Measurements from ENCODE around the gene SLC22A8.

GRCh38 chr11:62994775-62995174 is 20.9 kb downstream of the SLC22A8 start:
- TF ChIP-seq, protein P1, sequence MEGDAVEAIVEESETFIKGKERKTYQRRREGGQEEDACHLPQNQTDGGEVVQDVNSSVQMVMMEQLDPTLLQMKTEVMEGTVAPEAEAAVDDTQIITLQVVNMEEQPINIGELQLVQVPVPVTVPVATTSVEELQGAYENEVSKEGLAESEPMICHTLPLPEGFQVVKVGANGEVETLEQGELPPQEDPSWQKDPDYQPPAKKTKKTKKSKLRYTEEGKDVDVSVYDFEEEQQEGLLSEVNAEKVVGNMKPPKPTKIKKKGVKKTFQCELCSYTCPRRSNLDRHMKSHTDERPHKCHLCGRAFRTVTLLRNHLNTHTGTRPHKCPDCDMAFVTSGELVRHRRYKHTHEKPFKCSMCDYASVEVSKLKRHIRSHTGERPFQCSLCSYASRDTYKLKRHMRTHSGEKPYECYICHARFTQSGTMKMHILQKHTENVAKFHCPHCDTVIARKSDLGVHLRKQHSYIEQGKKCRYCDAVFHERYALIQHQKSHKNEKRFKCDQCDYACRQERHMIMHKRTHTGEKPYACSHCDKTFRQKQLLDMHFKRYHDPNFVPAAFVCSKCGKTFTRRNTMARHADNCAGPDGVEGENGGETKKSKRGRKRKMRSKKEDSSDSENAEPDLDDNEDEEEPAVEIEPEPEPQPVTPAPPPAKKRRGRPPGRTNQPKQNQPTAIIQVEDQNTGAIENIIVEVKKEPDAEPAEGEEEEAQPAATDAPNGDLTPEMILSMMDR (IDR thresholded peaks at IDR 0.05) = no peak
- TF ChIP-seq POLR2A (IDR thresholded peaks at IDR 0.05) = no peak

All from lower leg skin (tissue), 3 donors.